H1 (cell line): ENCODE results near the gene CCNH. TPM values are rescaled to one million over a fixed set of nuclear protein-coding genes. Genes with fewer than 3 reads are reported as not detected.

Source experiments
- CTCF ChIA-PET: fragments of 300-600 bp; sonication (Branson Sonifier 250); formaldehyde crosslinking; loops from one replicate; lab custom pipeline; 2021; ENCODE audit not compliant: partially characterized antibody; lab: Charles Lee
- POLR2A ChIA-PET: fragments of 300-600 bp; sonication (Branson Sonifier 250); formaldehyde crosslinking; loops from one replicate; lab custom pipeline; 2021; ENCODE audit warnings: inconsistent platforms; ENCODE audit not compliant: partially characterized antibody; lab: Charles Lee
- DNase-seq, 2 experiments: peaks; one replicate each; pipeline versions ENCODE4 v3.0.0 to v3.0.0-alpha.2; 2010 to 2022; ENCODE audit warnings: low spot score in 2 of 2, low read depth in 1 of 2, mixed read lengths in 1 of 2
- FAIRE-seq: peaks from 2 replicates; lab custom pipeline; 2011; peaks lifted over from hg19 to GRCh38; lab: Jason Lieb, UNC
- H2AFZ ChIP-seq: 2 replicates; pipeline ENCODE4 v1.8.1; 2012; ENCODE audit warnings: low read length, inconsistent platforms
- H2AK5ac ChIP-seq: 2 replicates; pipeline ENCODE4 v1.6.1; 2013; ENCODE audit warnings: low read depth, low read length
- H2BK120ac ChIP-seq: replicated peaks from 2 replicates; pipeline ENCODE3; 2013; ENCODE audit warnings: low read depth, low read length, inconsistent platforms
- H2BK12ac ChIP-seq: 2 replicates; pipeline ENCODE4 v1.6.1; 2013; ENCODE audit warnings: low read depth, low read length
- H2BK15ac ChIP-seq: 2 replicates; pipeline ENCODE4 v1.6.1; 2013; ENCODE audit warnings: low read length
- H2BK20ac ChIP-seq: 2 replicates; pipeline ENCODE4 v1.6.1; 2013; ENCODE audit warnings: low read length
- H2BK5ac ChIP-seq: 2 replicates; pipeline ENCODE4 v1.6.1; 2013; ENCODE audit warnings: low read depth, low read length
- H3K14ac ChIP-seq: 2 replicates; pipeline ENCODE4 v1.6.1; 2013; ENCODE audit warnings: inconsistent platforms; ENCODE audit not compliant: insufficient read length
- H3K18ac ChIP-seq: 2 replicates; pipeline ENCODE4 v1.6.1; 2013; ENCODE audit warnings: low read length; ENCODE audit errors: extremely low read depth
- H3K23ac ChIP-seq: 2 replicates; pipeline ENCODE4 v1.6.1; 2013; ENCODE audit warnings: inconsistent platforms; ENCODE audit not compliant: insufficient read length
- H3K23me2 ChIP-seq: 2 replicates; pipeline ENCODE4 v1.6.1; 2013; ENCODE audit warnings: low read depth, low read length
- H3K27ac ChIP-seq: 2 replicates; pipeline ENCODE4 v1.6.1; 2011; ENCODE audit warnings: low read depth, low read length, inconsistent platforms
- H3K27me3 ChIP-seq, 4 experiments: replicated peaks in 1 of 4; 1 replicate in 1 of 4; 2 replicates in 3 of 4; pipeline versions ENCODE4 v1.6.1 to v1.8.1; 2011 to 2013; ENCODE audit warnings: low read length in 3 of 4, mild to moderate bottlenecking in 3 of 4, inconsistent platforms in 2 of 4, mixed read lengths in 2 of 4, moderate library complexity in 1 of 4; ENCODE audit not compliant: control insufficient read depth in 3 of 4, insufficient read depth in 3 of 4; ENCODE audit errors: extremely low read depth in 1 of 4
- H3K36me3 ChIP-seq, 4 experiments: 2 replicates each; pipeline versions ENCODE4 v1.6.1 to v1.8.1; 2011 to 2013; ENCODE audit warnings: mild to moderate bottlenecking in 4 of 4, low read length in 3 of 4, moderate library complexity in 2 of 4, control low read depth in 1 of 4, inconsistent platforms in 1 of 4; ENCODE audit not compliant: insufficient read depth in 4 of 4, control insufficient read depth in 2 of 4
- H3K4ac ChIP-seq: replicated peaks from 2 replicates; pipeline ENCODE3; 2013; ENCODE audit warnings: low read length, low read depth, mixed read lengths, inconsistent platforms; ENCODE audit not compliant: insufficient read length
- H3K4me1 ChIP-seq, 4 experiments: replicated peaks in 1 of 4; 1 replicate in 1 of 4; 2 replicates in 3 of 4; pipeline versions ENCODE4 v1.6.1 to v1.8.1; 2011 to 2013; ENCODE audit warnings: low read length in 3 of 4, inconsistent platforms in 2 of 4, mixed read lengths in 1 of 4; ENCODE audit not compliant: insufficient read depth in 4 of 4, control insufficient read depth in 3 of 4
- H3K4me2 ChIP-seq, 2 experiments: 2 replicates each; pipeline versions ENCODE4 v1.6.1 to v1.8.1; 2011 to 2013; ENCODE audit warnings: low read depth in 2 of 2, low read length in 2 of 2, control low read depth in 1 of 2, inconsistent platforms in 1 of 2, mild to moderate bottlenecking in 1 of 2; ENCODE audit not compliant: insufficient read depth in 1 of 2
- H3K4me3 ChIP-seq, 4 experiments: fragments of 200-600, 300-600 bp in 1 of 4; sonication (generic), shearing (Covaris generic), sonication (Bioruptor Twin) in 1 of 4; 2 replicates each; pipeline versions ENCODE4 v1.5.1 to v1.8.1; 2011 to 2016; ENCODE audit warnings: low read length in 4 of 4, low read depth in 3 of 4, control low read depth in 2 of 4, inconsistent platforms in 2 of 4, mild to moderate bottlenecking in 2 of 4, mixed read lengths in 1 of 4, moderate library complexity in 1 of 4; ENCODE audit not compliant: insufficient read depth in 2 of 4; ENCODE audit errors: extremely low read depth in 1 of 4
- H3K56ac ChIP-seq: replicated peaks from 2 replicates; pipeline ENCODE3; 2013; ENCODE audit warnings: low read depth, mild to moderate bottlenecking, mixed read lengths, low read length, inconsistent platforms; ENCODE audit not compliant: insufficient read length
- H3K79me1 ChIP-seq: 2 replicates; pipeline ENCODE4 v1.6.1; 2013; ENCODE audit warnings: low read depth, low read length, control low read depth
- H3K79me2 ChIP-seq, 2 experiments: 2 replicates each; pipeline versions ENCODE4 v1.6.1 to v1.8.1; 2012 to 2013; ENCODE audit warnings: low read length in 2 of 2, mild to moderate bottlenecking in 2 of 2, inconsistent platforms in 1 of 2; ENCODE audit not compliant: insufficient read depth in 2 of 2, control insufficient read depth in 1 of 2
- H3K9ac ChIP-seq, 4 experiments: replicated peaks in 1 of 4; 1 replicate in 1 of 4; 2 replicates in 3 of 4; pipeline versions ENCODE4 v1.6.1 to v1.8.1; 2011 to 2013; ENCODE audit warnings: low read depth in 3 of 4, low read length in 3 of 4, control low read depth in 2 of 4, mild to moderate bottlenecking in 2 of 4, moderate library complexity in 2 of 4, inconsistent platforms in 1 of 4; ENCODE audit errors: extremely low read depth in 1 of 4
- H3K9me3 ChIP-seq, 2 experiments: 2 replicates each; pipeline versions ENCODE4 v1.6.1 to v1.8.1; 2012 to 2013; ENCODE audit warnings: mild to moderate bottlenecking in 2 of 2, moderate library complexity in 2 of 2, control low read depth in 1 of 2, inconsistent platforms in 1 of 2, low read depth in 1 of 2, low read length in 1 of 2, mixed read lengths in 1 of 2; ENCODE audit not compliant: insufficient read depth in 2 of 2
- H4K20me1 ChIP-seq, 2 experiments: replicated peaks in 1 of 2; 2 replicates each; pipeline versions ENCODE3 to v1.8.1; 2011 to 2013; ENCODE audit warnings: inconsistent platforms in 2 of 2, low read length in 2 of 2, mild to moderate bottlenecking in 1 of 2; ENCODE audit not compliant: insufficient read depth in 2 of 2, control insufficient read depth in 1 of 2
- H4K5ac ChIP-seq: 2 replicates; pipeline ENCODE4 v1.6.1; 2013; ENCODE audit warnings: low read length, low read depth, mixed read lengths, inconsistent platforms; ENCODE audit not compliant: insufficient read length
- H4K8ac ChIP-seq: 2 replicates; pipeline ENCODE4 v1.8.0; 2013; ENCODE audit warnings: mild to moderate bottlenecking, moderate library complexity, low read length, inconsistent platforms; ENCODE audit not compliant: insufficient read depth; ENCODE audit errors: extremely low read depth
- H4K91ac ChIP-seq: replicated peaks from 2 replicates; pipeline ENCODE3; 2013; ENCODE audit warnings: low read length, mixed read lengths, inconsistent platforms; ENCODE audit not compliant: insufficient read length
- CBX5 ChIP-seq: fragments of 300-800, 300-1000 bp; sonication (generic); IDR thresholded peaks from 2 replicates; pipeline ENCODE4 v1.7.1; 2016; ENCODE audit warnings: antibody characterized with exemption, low read length, low read depth
- CTBP2 ChIP-seq: IDR thresholded peaks from 2 replicates; pipeline ENCODE4 v1.7.0; 2011; ENCODE audit warnings: borderline replicate concordance, mild to moderate bottlenecking, moderate library complexity, mixed read lengths, low read length; ENCODE audit not compliant: insufficient read depth, insufficient read length
- EZH2 ChIP-seq: fragments of 200-600 bp; sonication (generic); IDR thresholded peaks from 2 replicates; pipeline ENCODE4 v1.7.1; 2012; ENCODE audit warnings: low read depth, mild to moderate bottlenecking, moderate library complexity, low read length, inconsistent platforms; ENCODE audit not compliant: severe bottlenecking
- GABPA ChIP-seq: IDR thresholded peaks from 2 replicates; pipeline ENCODE4 v1.6.1; 2011; ENCODE audit warnings: mild to moderate bottlenecking, low read length, moderate library complexity, borderline replicate concordance; ENCODE audit not compliant: insufficient read depth
- GTF2F1 ChIP-seq: IDR thresholded peaks from 2 replicates; pipeline ENCODE4 v1.6.1; 2012; ENCODE audit warnings: low read depth, low read length, improper control_type of control experiment, borderline replicate concordance
- POU5F1 ChIP-seq: IDR thresholded peaks from 2 replicates; pipeline ENCODE4 v1.6.1; 2011; ENCODE audit warnings: low read depth, mild to moderate bottlenecking, low read length, moderate library complexity
- RAD21 ChIP-seq, 2 experiments: IDR thresholded peaks in 1 of 2; conservative IDR thresholded peaks in 1 of 2; 2 replicates each; pipeline ENCODE4 v1.6.1; 2011; ENCODE audit warnings: low read depth in 2 of 2, low read length in 2 of 2, improper control_type of control experiment in 1 of 2, inconsistent platforms in 1 of 2, mild to moderate bottlenecking in 1 of 2, moderate library complexity in 1 of 2
- SIRT6 ChIP-seq: IDR thresholded peaks from one replicate; pipeline ENCODE4 v1.7.1; 2012; ENCODE audit warnings: low read length, inconsistent platforms
- ZNF274 ChIP-seq: IDR thresholded peaks from 2 replicates; pipeline ENCODE4 v1.7.0; 2012; ENCODE audit warnings: low read length, borderline replicate concordance; ENCODE audit errors: extremely low read depth
- polyA plus RNA-seq, 7 experiments: library from polyadenylated mRNA; depleted of rRNA in 3 of 7; stranded (reverse) in 5 of 7; unstranded in 2 of 7; fragments of >200 nt in 5 of 7; fragments of 200-250 nt in 2 of 7; gene quantifications; 1 replicate in 5 of 7; 2 replicates in 1 of 7; 4 replicates in 1 of 7; pipeline versions ENCODE4 v1.2.1 to v1.2.3, GENCODE V29; 2011 to 2013; ENCODE audit warnings: missing spikeins in 2 of 7, mixed read lengths in 2 of 7
- total RNA-seq: library from RNA; stranded (reverse); fragmentation: NEBNext Ultra II Directional; extraction: Animal tissue kit (Norgen Biotek cat#: 25700); gene quantifications from 2 replicates; pipeline ENCODE4 v1.2.1, GENCODE V29; 2021
- TF ChIP-seq, protein P1 (sequence below): IDR thresholded peaks from 2 replicates; pipeline ENCODE4 v1.6.1; 2011; ENCODE audit warnings: low read depth, mild to moderate bottlenecking, low read length; ENCODE audit not compliant: insufficient read depth
- TF ChIP-seq, protein P2 (sequence below), 3 experiments: IDR thresholded peaks; 1 replicate in 2 of 3; 2 replicates in 1 of 3; pipeline versions ENCODE4 v1.5.1 to v1.6.1; 2011; ENCODE audit warnings: low read length in 3 of 3, mild to moderate bottlenecking in 3 of 3, inconsistent platforms in 2 of 3, low read depth in 1 of 3, moderate library complexity in 1 of 3; ENCODE audit not compliant: insufficient read depth in 1 of 3; ENCODE audit errors: control extremely low read depth in 1 of 3

CCNH gene
- total and polyA plus RNA-seq, 2 of the 8 experiments (the other 6 are each of a cell fraction or from before 2014, with no cell fraction given) = 38.2 to 41.8 TPM

DNA sequence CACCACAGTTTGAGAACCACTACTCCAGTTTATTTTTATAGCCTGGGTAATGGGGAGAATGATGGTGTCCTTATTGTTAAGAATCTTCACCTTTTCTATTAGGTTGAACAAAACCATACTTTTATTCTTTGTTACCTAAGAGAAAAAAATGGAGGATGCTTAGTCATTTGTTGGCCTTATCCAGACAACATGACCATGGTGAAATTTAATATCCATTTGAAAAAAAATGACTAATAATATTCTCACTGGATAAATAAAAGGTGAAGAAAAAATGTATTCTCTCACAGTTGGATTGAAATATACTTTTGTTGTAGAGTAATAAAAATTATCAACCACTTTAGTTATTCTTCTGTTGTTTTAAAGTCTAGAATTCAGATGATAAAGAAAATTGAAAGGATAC, 5.8 kb upstream of the CCNH start:
- Histone ChIP-seq H4K5ac (no peak overlapping the region), H2BK5ac (no peak overlapping the region), H3K4me3 (no peak overlapping the region), H3K27ac (no peak overlapping the region), H3K4me1 (no peaks in the 10 kb centered on the region), H2BK12ac (no peak overlapping the region), H2AK5ac (no peak overlapping the region), H3K9ac (no peak overlapping the region), H4K8ac (no peak overlapping the region), H3K27me3 (peaks cover 0 to 1% (median 0%) of the 10 kb centered on the region in 4 experiments; a peak in 1 of 7 replicates), H2BK15ac (no peak overlapping the region), H3K23me2 (no peaks in the 10 kb centered on the region), H2AFZ (no peak overlapping the region), H3K56ac (no peak overlapping the region), H3K36me3 (no peaks in the 10 kb centered on the region), H3K23ac (no peak overlapping the region), H3K4ac (no peak overlapping the region), H4K91ac (no peak overlapping the region), H3K14ac (no peak overlapping the region), H3K18ac (no peak overlapping the region), H3K79me2 (no peaks in the 10 kb centered on the region), H2BK120ac (no peak overlapping the region), H3K4me2 (no peak overlapping the region), H3K79me1 (no peaks in the 10 kb centered on the region), H4K20me1 (no peaks in the 10 kb centered on the region), H2BK20ac (no peak overlapping the region), H3K9me3 (no peaks in the 10 kb centered on the region)
- ChIA-PET CTCF (no interaction called here), POLR2A (no interaction called here)
- FAIRE-seq (no peak), DNase-seq (no peak)
- no peak for TF ChIP-seq POU5F1
- TF ChIP-seq CTBP2 = no peak
- TF ChIP-seq, protein P1, sequence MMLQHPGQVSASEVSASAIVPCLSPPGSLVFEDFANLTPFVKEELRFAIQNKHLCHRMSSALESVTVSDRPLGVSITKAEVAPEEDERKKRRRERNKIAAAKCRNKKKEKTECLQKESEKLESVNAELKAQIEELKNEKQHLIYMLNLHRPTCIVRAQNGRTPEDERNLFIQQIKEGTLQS = no peak
- TF ChIP-seq, protein P2, sequence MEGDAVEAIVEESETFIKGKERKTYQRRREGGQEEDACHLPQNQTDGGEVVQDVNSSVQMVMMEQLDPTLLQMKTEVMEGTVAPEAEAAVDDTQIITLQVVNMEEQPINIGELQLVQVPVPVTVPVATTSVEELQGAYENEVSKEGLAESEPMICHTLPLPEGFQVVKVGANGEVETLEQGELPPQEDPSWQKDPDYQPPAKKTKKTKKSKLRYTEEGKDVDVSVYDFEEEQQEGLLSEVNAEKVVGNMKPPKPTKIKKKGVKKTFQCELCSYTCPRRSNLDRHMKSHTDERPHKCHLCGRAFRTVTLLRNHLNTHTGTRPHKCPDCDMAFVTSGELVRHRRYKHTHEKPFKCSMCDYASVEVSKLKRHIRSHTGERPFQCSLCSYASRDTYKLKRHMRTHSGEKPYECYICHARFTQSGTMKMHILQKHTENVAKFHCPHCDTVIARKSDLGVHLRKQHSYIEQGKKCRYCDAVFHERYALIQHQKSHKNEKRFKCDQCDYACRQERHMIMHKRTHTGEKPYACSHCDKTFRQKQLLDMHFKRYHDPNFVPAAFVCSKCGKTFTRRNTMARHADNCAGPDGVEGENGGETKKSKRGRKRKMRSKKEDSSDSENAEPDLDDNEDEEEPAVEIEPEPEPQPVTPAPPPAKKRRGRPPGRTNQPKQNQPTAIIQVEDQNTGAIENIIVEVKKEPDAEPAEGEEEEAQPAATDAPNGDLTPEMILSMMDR (IDR thresholded peaks at IDR 0.05; ENCODE audit: control extremely low read depth in 1 of 3, insufficient read depth in 1 of 3, low read depth in 1 of 3, low read length in 3 of 3) = no peak
- no peak for TF ChIP-seq ZNF274
- no peak for TF ChIP-seq EZH2
- TF ChIP-seq RAD21 (IDR thresholded peaks at IDR 0.05 in 1 of 2, conservative IDR thresholded peaks at IDR 0.05 in 1 of 2; ENCODE audit: low read depth in 2 of 2, low read length in 2 of 2) = no peak
- TF ChIP-seq CBX5 = no peak
- no peak for TF ChIP-seq GTF2F1
- TF ChIP-seq SIRT6 = no peak
- TF ChIP-seq GABPA = no peak
